Mesenchymal stem cell (in vitro differentiated cells and primary cell): ENCODE data around the gene PEX5L.

Experiments used
- DNase-seq: peaks from one replicate; pipeline ENCODE4 v3.0.0-alpha.2; 2013
- H2AFZ ChIP-seq: one replicate; pipeline ENCODE4 v1.6.1; 2013; ENCODE audit warnings: low read depth, mild to moderate bottlenecking, control low read depth, inconsistent platforms, low read length, moderate library complexity
- H2AK5ac ChIP-seq: 2 replicates; pipeline ENCODE4 v1.6.1; 2013; ENCODE audit warnings: low read length, moderate library complexity, mild to moderate bottlenecking, inconsistent platforms; ENCODE audit not compliant: severe bottlenecking
- H2BK120ac ChIP-seq: one replicate; pipeline ENCODE4 v1.6.1; 2013; ENCODE audit warnings: low read depth, mild to moderate bottlenecking, inconsistent platforms, low read length, moderate library complexity
- H2BK12ac ChIP-seq, 2 experiments: one replicate each; pipeline ENCODE4 v1.6.1; 2013; ENCODE audit warnings: inconsistent platforms in 2 of 2, low read length in 2 of 2, mild to moderate bottlenecking in 2 of 2, moderate library complexity in 2 of 2, control low read depth in 1 of 2
- H2BK15ac ChIP-seq: one replicate; pipeline ENCODE4 v1.6.1; 2013; ENCODE audit warnings: mild to moderate bottlenecking, low read depth, inconsistent platforms; ENCODE audit not compliant: poor library complexity, severe bottlenecking
- H2BK5ac ChIP-seq: 2 replicates; pipeline ENCODE4 v1.6.1; 2013; ENCODE audit warnings: low read depth, mild to moderate bottlenecking, low read length, control low read depth, inconsistent platforms; ENCODE audit not compliant: poor library complexity, severe bottlenecking
- H3K14ac ChIP-seq, 2 experiments: one replicate each; pipeline ENCODE4 v1.6.1; 2013; ENCODE audit warnings: inconsistent platforms in 2 of 2, low read length in 2 of 2, control low read depth in 1 of 2, mild to moderate bottlenecking in 1 of 2, moderate library complexity in 1 of 2
- H3K18ac ChIP-seq, 2 experiments: one replicate each; pipeline ENCODE4 v1.6.1; 2013; ENCODE audit warnings: inconsistent platforms in 2 of 2, low read length in 2 of 2, control low read depth in 1 of 2, low read depth in 1 of 2, mild to moderate bottlenecking in 1 of 2
- H3K23ac ChIP-seq, 2 experiments: one replicate each; pipeline ENCODE4 v1.6.1; 2013; ENCODE audit warnings: inconsistent platforms in 2 of 2, low read length in 2 of 2, mild to moderate bottlenecking in 2 of 2, moderate library complexity in 2 of 2, control low read depth in 1 of 2
- H3K27ac ChIP-seq: 2 replicates; pipeline ENCODE4 v1.5.1; 2013; ENCODE audit warnings: mild to moderate bottlenecking, moderate library complexity, low read length, control low read depth, inconsistent platforms; ENCODE audit not compliant: poor library complexity, severe bottlenecking
- H3K27me3 ChIP-seq, 2 experiments: 2 replicates each; pipeline versions ENCODE4 v1.6.1 to v1.7.0; 2013; ENCODE audit warnings: low read length in 2 of 2, mild to moderate bottlenecking in 2 of 2, moderate library complexity in 2 of 2, control low read depth in 1 of 2, inconsistent platforms in 1 of 2; ENCODE audit not compliant: control insufficient read depth in 1 of 2, insufficient read depth in 1 of 2
- H3K36me3 ChIP-seq, 2 experiments: 2 replicates each; pipeline versions ENCODE4 v1.6.1 to v1.7.0; 2013; ENCODE audit warnings: low read length in 2 of 2, control low read depth in 1 of 2, inconsistent platforms in 1 of 2, low read depth in 1 of 2, mild to moderate bottlenecking in 1 of 2; ENCODE audit not compliant: insufficient read depth in 2 of 2, control insufficient read depth in 1 of 2
- H3K4ac ChIP-seq, 2 experiments: one replicate each; pipeline ENCODE4 v1.6.1; 2013; ENCODE audit warnings: inconsistent platforms in 2 of 2, low read length in 2 of 2, mild to moderate bottlenecking in 2 of 2, moderate library complexity in 2 of 2, control low read depth in 1 of 2, low read depth in 1 of 2
- H3K4me1 ChIP-seq: 2 replicates; pipeline ENCODE4 v1.6.1; 2013; ENCODE audit warnings: low read depth, low read length, control low read depth; ENCODE audit not compliant: control insufficient read depth, insufficient read depth
- H3K4me2 ChIP-seq: 2 replicates; pipeline ENCODE4 v1.6.1; 2013; ENCODE audit warnings: low read length, mild to moderate bottlenecking, inconsistent platforms; ENCODE audit not compliant: poor library complexity, severe bottlenecking
- H3K4me3 ChIP-seq, 2 experiments: 2 replicates each; pipeline versions ENCODE4 v1.5.1 to v1.7.0; 2013; ENCODE audit warnings: low read length in 2 of 2, mild to moderate bottlenecking in 2 of 2, control low read depth in 1 of 2, low read depth in 1 of 2; ENCODE audit not compliant: insufficient read depth in 1 of 2
- H3K79me1 ChIP-seq: replicated peaks from 2 replicates; pipeline ENCODE4 v1.6.1; 2013; ENCODE audit warnings: mild to moderate bottlenecking, control low read depth, low read length, inconsistent platforms; ENCODE audit not compliant: poor library complexity, severe bottlenecking
- H3K9ac ChIP-seq: 2 replicates; pipeline ENCODE4 v1.7.0; 2013; ENCODE audit warnings: mild to moderate bottlenecking, low read length, moderate library complexity
- H3K9me3 ChIP-seq: 2 replicates; pipeline ENCODE4 v1.7.0; 2013; ENCODE audit warnings: mild to moderate bottlenecking, low read length; ENCODE audit not compliant: control insufficient read depth
- H4K8ac ChIP-seq: one replicate; pipeline ENCODE4 v1.6.1; 2013; ENCODE audit warnings: inconsistent platforms, mild to moderate bottlenecking, low read length, moderate library complexity
- H4K91ac ChIP-seq: one replicate; pipeline ENCODE4 v1.6.1; 2013; ENCODE audit warnings: mild to moderate bottlenecking, low read length, inconsistent platforms
- WGBS: methylation state at CpG from one replicate; pipeline ENCODE4 v1.1.7; 2013; ENCODE audit warnings: mixed read lengths; 5-methylcytosine and 5-hydroxymethylcytosine counted together

The PEX5L gene

DNA sequence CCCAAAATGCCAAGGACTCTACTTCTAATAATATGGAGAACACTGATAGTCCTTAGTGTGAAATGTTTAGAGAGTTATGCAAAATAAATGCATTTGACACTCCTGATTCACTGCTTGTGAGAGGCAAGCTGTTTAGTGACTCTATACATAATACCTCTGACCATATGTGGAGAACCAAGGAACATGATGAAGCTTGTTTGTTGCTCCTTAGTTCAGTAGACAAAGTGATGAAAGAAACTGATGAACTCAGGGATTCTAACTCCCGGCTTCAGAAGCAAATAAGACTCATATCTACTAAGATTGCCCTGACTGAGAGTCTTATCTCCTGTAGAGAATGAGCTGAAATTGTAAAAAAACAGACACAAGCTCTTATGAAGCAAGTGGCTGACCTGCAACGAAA, 41.3 kb downstream of the PEX5L start:
- no peak overlapping the region for H2AK5ac ChIP-seq
- H4K8ac ChIP-seq, result no peak overlapping the region
- no peak overlapping the region for H2AFZ ChIP-seq
- no peak overlapping the region for H2BK5ac ChIP-seq
- H3K27ac ChIP-seq, result no peak overlapping the region
- H3K79me1 ChIP-seq, result no peaks in the 10 kb centered on the region
- no peaks in the 10 kb centered on the region for H3K36me3 ChIP-seq
- H3K9me3 ChIP-seq, result peaks cover 5% of the 10 kb centered on the region
- no peak overlapping the region for H3K4ac ChIP-seq
- H3K27me3 ChIP-seq, result no peaks in the 10 kb centered on the region
- no peak overlapping the region for H3K4me2 ChIP-seq
- DNase-seq, result no peak
- no peak overlapping the region for H3K14ac ChIP-seq
- no peak overlapping the region for H4K91ac ChIP-seq
- no peak overlapping the region for H2BK12ac ChIP-seq
- H3K18ac ChIP-seq, result no peak overlapping the region
- H3K4me1 ChIP-seq, result no peaks in the 10 kb centered on the region
- no peak overlapping the region for H3K9ac ChIP-seq
- WGBS, result 64% methylated on average over 1 of the region's 2 CpGs
- no peak overlapping the region for H2BK120ac ChIP-seq
- no peak overlapping the region for H3K4me3 ChIP-seq
- no peak overlapping the region for H3K23ac ChIP-seq
- no peak overlapping the region for H2BK15ac ChIP-seq

DNA sequence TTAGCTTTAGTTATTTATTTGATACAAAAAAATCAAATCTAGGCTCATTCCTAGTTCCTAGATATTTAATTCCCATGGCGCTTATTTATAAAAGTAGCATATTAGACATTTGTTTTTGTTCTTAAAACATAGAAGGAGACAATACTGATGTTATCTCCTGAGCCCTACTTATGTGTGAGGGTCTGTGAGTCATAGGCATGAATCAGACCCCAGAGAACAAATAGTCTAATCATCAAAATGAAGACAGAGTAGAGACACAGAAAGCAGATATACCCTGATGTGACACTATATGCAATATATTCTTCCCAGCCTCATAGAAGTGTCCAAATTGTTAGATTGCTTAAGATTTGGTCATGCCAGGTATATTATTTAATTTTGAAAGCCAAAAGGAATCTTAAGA, 44.9 kb downstream of the PEX5L start:
- no peaks in the 10 kb centered on the region for H3K36me3 ChIP-seq
- no peak overlapping the region for H2BK15ac ChIP-seq
- H3K27ac ChIP-seq, result no peak overlapping the region
- H3K14ac ChIP-seq, result no peak overlapping the region
- no peak overlapping the region for H2BK5ac ChIP-seq
- no peaks in the 10 kb centered on the region for H3K79me1 ChIP-seq
- no peak overlapping the region for H2AFZ ChIP-seq
- H3K18ac ChIP-seq, result no peak overlapping the region
- H4K91ac ChIP-seq, result no peak overlapping the region
- H2BK120ac ChIP-seq, result no peak overlapping the region
- no peak overlapping the region for H3K4me3 ChIP-seq
- no peak overlapping the region for H3K4me2 ChIP-seq
- no peak overlapping the region for H2BK12ac ChIP-seq
- peaks cover 5% of the 10 kb centered on the region for H3K9me3 ChIP-seq
- no peak for DNase-seq
- H3K27me3 ChIP-seq, result no peaks in the 10 kb centered on the region
- no peak overlapping the region for H3K23ac ChIP-seq
- H3K9ac ChIP-seq, result no peak overlapping the region
- no peak overlapping the region for H3K4ac ChIP-seq
- WGBS, result no CpG with 5 or more reads among the region's 1 CpG
- H2AK5ac ChIP-seq, result no peak overlapping the region
- no peak overlapping the region for H4K8ac ChIP-seq
- no peaks in the 10 kb centered on the region for H3K4me1 ChIP-seq

DNA sequence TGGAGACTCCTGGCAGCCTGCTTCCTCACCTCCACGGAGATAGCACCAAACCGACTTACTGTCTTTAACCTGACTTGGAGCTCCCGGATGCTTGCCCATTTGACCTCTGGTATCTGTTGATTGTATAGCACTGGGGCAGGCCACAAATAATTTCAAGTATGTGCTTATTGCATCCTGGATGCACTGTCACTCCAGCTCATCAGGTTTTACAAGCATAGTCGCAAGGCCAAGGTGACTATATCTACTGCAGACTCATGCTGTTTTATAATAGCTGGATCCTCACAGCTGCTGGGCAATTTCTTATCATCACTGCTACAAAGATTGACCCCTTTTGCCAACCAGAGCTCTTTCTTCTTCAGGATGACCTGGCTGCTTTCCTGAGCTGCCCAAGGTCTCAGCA, 45.6 kb downstream of the PEX5L start:
- 81% methylated on average over 4 of the region's 4 CpGs for WGBS
- no peak overlapping the region for H2AK5ac ChIP-seq

DNA sequence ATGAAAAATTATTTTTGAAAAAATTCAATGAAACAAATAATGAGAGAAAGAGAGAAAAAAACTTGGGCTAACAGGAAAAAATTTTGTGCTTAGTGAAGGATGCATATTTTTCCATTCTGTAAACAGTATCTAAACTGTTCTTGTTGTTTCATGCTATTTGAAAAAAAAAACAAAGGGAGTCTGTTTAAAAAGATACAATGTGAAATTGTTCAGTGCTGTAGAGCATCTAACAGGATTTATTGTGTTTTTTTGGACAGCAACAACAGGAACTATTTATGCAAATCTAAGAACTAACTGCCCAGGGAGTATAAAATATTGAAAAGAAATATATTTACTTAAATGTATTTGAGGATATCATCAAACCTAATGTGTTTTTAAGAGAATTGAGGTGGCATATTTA, 55.1 kb downstream of the PEX5L start:
- DNase-seq, result no peak
- H2AK5ac ChIP-seq, result no peak overlapping the region
- no peak overlapping the region for H2AFZ ChIP-seq
- no peak overlapping the region for H3K4ac ChIP-seq
- H3K27ac ChIP-seq, result no peak overlapping the region
- no peak overlapping the region for H2BK15ac ChIP-seq
- H3K36me3 ChIP-seq, result no peaks in the 10 kb centered on the region
- no peak overlapping the region for H3K4me2 ChIP-seq
- H3K9me3 ChIP-seq, result no peaks in the 10 kb centered on the region
- H3K14ac ChIP-seq, result no peak overlapping the region
- H3K23ac ChIP-seq, result no peak overlapping the region
- H3K79me1 ChIP-seq, result no peaks in the 10 kb centered on the region
- no peaks in the 10 kb centered on the region for H3K4me1 ChIP-seq
- H3K18ac ChIP-seq, result no peak overlapping the region
- no peak overlapping the region for H4K91ac ChIP-seq
- H2BK12ac ChIP-seq, result no peak overlapping the region
- no peak overlapping the region for H3K4me3 ChIP-seq
- H3K9ac ChIP-seq, result no peak overlapping the region
- no peak overlapping the region for H2BK5ac ChIP-seq
- no peaks in the 10 kb centered on the region for H3K27me3 ChIP-seq
- no peak overlapping the region for H2BK120ac ChIP-seq
- H4K8ac ChIP-seq, result no peak overlapping the region

More for the DNA sequence above, 45.6 kb downstream of the PEX5L start:
- H2BK5ac ChIP-seq, result no peak overlapping the region
- H3K4ac ChIP-seq, result no peak overlapping the region
- H3K9me3 ChIP-seq, result peaks cover 5% of the 10 kb centered on the region
- no peak for DNase-seq
- no peak overlapping the region for H3K4me2 ChIP-seq
- no peaks in the 10 kb centered on the region for H3K4me1 ChIP-seq
- no peak overlapping the region for H2BK12ac ChIP-seq
- H2BK120ac ChIP-seq, result no peak overlapping the region
- H3K27ac ChIP-seq, result no peak overlapping the region
- H4K8ac ChIP-seq, result no peak overlapping the region
- H3K23ac ChIP-seq, result no peak overlapping the region
- no peak overlapping the region for H3K14ac ChIP-seq
- no peak overlapping the region for H3K9ac ChIP-seq
- no peak overlapping the region for H3K18ac ChIP-seq
- no peaks in the 10 kb centered on the region for H3K36me3 ChIP-seq
- H3K27me3 ChIP-seq, result no peaks in the 10 kb centered on the region
- H4K91ac ChIP-seq, result no peak overlapping the region
- H3K4me3 ChIP-seq, result no peak overlapping the region
- H2AFZ ChIP-seq, result no peak overlapping the region
- no peaks in the 10 kb centered on the region for H3K79me1 ChIP-seq
- no peak overlapping the region for H2BK15ac ChIP-seq
